GM23338 (cell line): ENCODE data around the gene APOBEC4. TPM values are rescaled to one million over a fixed set of nuclear protein-coding genes. Genes with fewer than 3 reads are reported as not detected.
A peak's percentile ranks its signal among the peaks of the same experiment; 100 is the strongest.

Source experiments
- ATAC-seq: fragments of 200-7000 bp; cut with Tn5 transposase; 3 replicates; pipeline ENCODE4 v1.9.1; 2020
- DNase-seq: peaks from one replicate; pipeline ENCODE4 v3.0.0-alpha.2; 2015; ENCODE audit warnings: low spot score
- H2AFZ ChIP-seq: fragments of 200-600 bp; sonication (generic); 2 replicates; pipeline ENCODE4 v1.8.0; 2016; ENCODE audit warnings: antibody characterized with exemption, mild to moderate bottlenecking, moderate library complexity
- H3F3A ChIP-seq: fragments of 200-600 bp; sonication (generic); replicated peaks from 2 replicates; pipeline ENCODE4 v1.8.0; 2017; ENCODE audit warnings: antibody characterized with exemption, mixed run types, low read depth
- H3K27ac ChIP-seq: fragments of 200-600 bp; sonication (generic); 2 replicates; pipeline ENCODE4 v1.6.1; 2016; ENCODE audit warnings: low read depth
- H3K27me3 ChIP-seq: fragments of 200-600 bp; sonication (generic); 2 replicates; pipeline ENCODE4 v1.8.0; 2016; ENCODE audit warnings: mild to moderate bottlenecking, mixed run types, moderate library complexity; ENCODE audit not compliant: insufficient read depth
- H3K36me3 ChIP-seq: fragments of 200-600 bp; sonication (generic); 2 replicates; pipeline ENCODE4 v1.8.0; 2016; ENCODE audit warnings: mild to moderate bottlenecking; ENCODE audit not compliant: insufficient read depth
- H3K4me1 ChIP-seq: fragments of 200-600 bp; sonication (generic); 2 replicates; pipeline ENCODE4 v1.8.0; 2016; ENCODE audit warnings: mild to moderate bottlenecking, moderate library complexity; ENCODE audit not compliant: insufficient read depth
- H3K4me2 ChIP-seq: fragments of 200-600 bp; sonication (generic); 2 replicates; pipeline ENCODE4 v1.7.1; 2017; ENCODE audit warnings: mixed run types
- H3K4me3 ChIP-seq: fragments of 200-600 bp; sonication (generic); 2 replicates; pipeline ENCODE4 v1.6.1; 2016; ENCODE audit warnings: mixed run types
- H3K79me2 ChIP-seq: fragments of 200-600 bp; sonication (generic); replicated peaks from 2 replicates; pipeline ENCODE4 v1.8.0; 2017; ENCODE audit warnings: mild to moderate bottlenecking; ENCODE audit not compliant: insufficient read depth
- H3K9me2 ChIP-seq: fragments of 200-600 bp; sonication (generic); 2 replicates; pipeline ENCODE4 v1.8.0; 2017; ENCODE audit not compliant: insufficient read depth
- H4K20me1 ChIP-seq: fragments of 200-600 bp; sonication (generic); replicated peaks from 2 replicates; pipeline ENCODE4 v1.8.0; 2017; ENCODE audit warnings: mild to moderate bottlenecking; ENCODE audit not compliant: insufficient read depth
- H3K27ac Mint-ChIP-seq: 2 replicates; pipeline ENCODE4 v1.8.0; 2020; ENCODE audit warnings: inconsistent platforms, mild to moderate bottlenecking, moderate library complexity, mixed read lengths
- H3K27me3 Mint-ChIP-seq: 3 replicates; pipeline ENCODE4 v1.8.0; 2022; ENCODE audit warnings: low read depth, mild to moderate bottlenecking, moderate library complexity, mixed read lengths, inconsistent platforms; ENCODE audit not compliant: insufficient read depth, poor library complexity
- H3K36me3 Mint-ChIP-seq: 3 replicates; pipeline ENCODE4 v1.8.0; 2021; ENCODE audit warnings: low read depth, mild to moderate bottlenecking, inconsistent platforms, moderate library complexity, mixed read lengths
- H3K4me1 Mint-ChIP-seq: 3 replicates; pipeline ENCODE4 v1.8.0; 2020; ENCODE audit warnings: mild to moderate bottlenecking, inconsistent platforms, mixed read lengths
- H3K4me3 Mint-ChIP-seq: 3 replicates; pipeline ENCODE4 v1.8.0; 2021; ENCODE audit warnings: moderate library complexity, mild to moderate bottlenecking, inconsistent platforms, mixed read lengths
- H3K9me3 Mint-ChIP-seq: 3 replicates; pipeline ENCODE4 v1.8.0; 2020; ENCODE audit warnings: moderate library complexity, mild to moderate bottlenecking, inconsistent platforms, mixed read lengths
- CREB1 ChIP-seq: fragments of 250-450 bp; sonication (Bioruptor Pico); IDR thresholded peaks from 2 replicates; pipeline ENCODE4 v1.5.0; 2020; ENCODE audit warnings: low read depth, mild to moderate bottlenecking, moderate library complexity
- CTCF ChIP-seq, 2 experiments: fragments of 200-600 bp in 1 of 2; sonication (generic) in 1 of 2; conservative IDR thresholded peaks; 2 replicates each; pipeline versions ENCODE4 v1.5.1 to v1.6.1; 2016 to 2017; ENCODE audit warnings: antibody characterized with exemption in 2 of 2, low read depth in 2 of 2, mild to moderate bottlenecking in 2 of 2, moderate library complexity in 1 of 2
- ETS1 ChIP-seq: IDR thresholded peaks from 2 replicates; pipeline ENCODE4 v1.6.1; 2016; ENCODE audit warnings: antibody characterized with exemption
- EZH2 ChIP-seq: fragments of 200-600 bp; sonication (generic); IDR thresholded peaks from one replicate; pipeline ENCODE4 v1.8.0; 2017; ENCODE audit warnings: antibody characterized with exemption, mild to moderate bottlenecking, low read depth; ENCODE audit not compliant: unreplicated experiment
- EZH2phosphoT487 ChIP-seq: fragments of 200-600 bp; sonication (generic); IDR thresholded peaks from one replicate; pipeline ENCODE4 v1.8.1; 2018; ENCODE audit warnings: antibody characterized with exemption; ENCODE audit not compliant: unreplicated experiment
- NANOG ChIP-seq: IDR thresholded peaks from 2 replicates; pipeline ENCODE4 v1.6.1; 2016; ENCODE audit warnings: antibody characterized with exemption, borderline replicate concordance
- POLR2AphosphoS5 ChIP-seq: IDR thresholded peaks from 2 replicates; pipeline ENCODE4 v1.6.1; 2016; ENCODE audit warnings: antibody characterized with exemption, low read depth
- REST ChIP-seq: IDR thresholded peaks from one replicate; pipeline ENCODE4 v1.6.1; 2018; ENCODE audit warnings: antibody characterized with exemption; ENCODE audit not compliant: unreplicated experiment
- STAT1 ChIP-seq: IDR thresholded peaks from one replicate; pipeline ENCODE4 v1.6.1; 2016; ENCODE audit warnings: antibody characterized with exemption; ENCODE audit not compliant: unreplicated experiment
- ZNF114 ChIP-seq: fragments of 250-450 bp; sonication (Bioruptor Pico); IDR thresholded peaks from 2 replicates; pipeline ENCODE4 v1.5.0; 2020; ENCODE audit warnings: mild to moderate bottlenecking, moderate library complexity
- polyA plus RNA-seq: library from polyadenylated mRNA; unstranded; fragments of >200 nt; fragmentation: Nextera tagmentation; extraction: Ambion mirVana; gene quantifications from 2 replicates; pipeline ENCODE4 v1.2.1, GENCODE V29; 2016
- total RNA-seq: library from RNA; depleted of rRNA; stranded (reverse); fragments of >200 nt; shearing (Covaris generic); gene quantifications from 2 replicates; pipeline ENCODE4 v1.2.3, GENCODE V29; 2014

Gene APOBEC4
- total and polyA plus RNA-seq, 2 experiments from 2014 or later, result 0.10 TPM; not detected in 1

- no peak overlapping the region for H3K4me3 ChIP-seq
- H3F3A ChIP-seq, result no peaks in the 10 kb centered on the region
- peak overlapping the region; percentile 63 for H2AFZ ChIP-seq
- no peak overlapping the region for H3K4me2 ChIP-seq
- Mint-ChIP-seq H3K27me3 (peaks cover 3% of the 10 kb centered on the region), H3K4me1 (peaks cover 10% of the 10 kb centered on the region), H3K9me3 (no peaks in the 10 kb centered on the region; the same call in 2 of the 3 replicates), H3K4me3 (no peak overlapping the region), H3K27ac (no peak overlapping the region), H3K36me3 (no peaks in the 10 kb centered on the region)
- DNase-seq (no peak), ATAC-seq (no peak)
- peaks cover 6% of the 10 kb centered on the region for H3K4me1 ChIP-seq
- no peaks in the 10 kb centered on the region for H3K36me3 ChIP-seq
- H3K27ac ChIP-seq, result no peak overlapping the region
- H3K27me3 ChIP-seq, result no peaks in the 10 kb centered on the region
- no peaks in the 10 kb centered on the region for H4K20me1 ChIP-seq
- H3K79me2 ChIP-seq, result no peaks in the 10 kb centered on the region
- TF ChIP-seq CREB1 (no peak), STAT1 (no peak), ETS1 (no peak), POLR2AphosphoS5 (no peak), EZH2 (no peak), EZH2phosphoT487 (no peak), ZNF114 (CRISPR knock-in tag) (no peak)
- H3K9me2 ChIP-seq, result 0 out of 2 replicates have a peak, but pooled peaks cover 8% of the 10 kb centered on the region
These were observed 55.3 kb downstream of the APOBEC4 start for GRCh38 chr1:183597656-183598347.

- Mint-ChIP-seq H3K4me3 (no peak overlapping the region), H3K27ac (no peak overlapping the region), H3K9me3 (no peaks in the 10 kb centered on the region), H3K36me3 (no peaks in the 10 kb centered on the region), H3K27me3 (peaks cover 3% of the 10 kb centered on the region), H3K4me1 (peaks cover 13% of the 10 kb centered on the region)
- H4K20me1 ChIP-seq, result no peaks in the 10 kb centered on the region
- ATAC-seq, result no peak
- no peak overlapping the region for H3K27ac ChIP-seq
- H2AFZ ChIP-seq, result no peak overlapping the region
- H3K4me3 ChIP-seq, result no peak overlapping the region
- H3K9me2 ChIP-seq, result 0 out of 2 replicates have a peak, but pooled peaks cover 8% of the 10 kb centered on the region
- peaks cover 6% of the 10 kb centered on the region for H3K4me1 ChIP-seq
- H3K4me2 ChIP-seq, result no peak overlapping the region
- H3K36me3 ChIP-seq, result no peaks in the 10 kb centered on the region
- H3K27me3 ChIP-seq, result no peaks in the 10 kb centered on the region
- DNase-seq, result no peak
- no peaks in the 10 kb centered on the region for H3F3A ChIP-seq
- no peaks in the 10 kb centered on the region for H3K79me2 ChIP-seq
- TF ChIP-seq CTCF (conservative IDR thresholded peaks at IDR 0.05; ENCODE audit: low read depth in 2 of 2) (no peak), POLR2AphosphoS5 (no peak), STAT1 (no peak), NANOG (no peak), REST (no peak), ZNF114 (CRISPR knock-in tag) (no peak)
These were observed 56.6 kb downstream of the APOBEC4 start for GRCh38 chr1:183596500-183596899.
